Stimulated activated CD8-positive, alpha-beta memory T cell treated with anti-CD3 and anti-CD28 coated beads, Interleukin-4, amount 100 ng/mL, for 4 hours (primary cell): ENCODE results near the gene KHDRBS1.
"Not testable (repeated sequence)": the region's sequence is repeated elsewhere in the genome, so short reads cannot be mapped to it uniquely, and the experiment has no call there.

Source experiments
- DNase-seq, 2 donors: peaks; one replicate each; pipeline ENCODE4 v3.0.0-alpha.2; 2020; ENCODE audit warnings: low read depth in 2 of 2, low spot score in 1 of 2

The KHDRBS1 gene, protein sequence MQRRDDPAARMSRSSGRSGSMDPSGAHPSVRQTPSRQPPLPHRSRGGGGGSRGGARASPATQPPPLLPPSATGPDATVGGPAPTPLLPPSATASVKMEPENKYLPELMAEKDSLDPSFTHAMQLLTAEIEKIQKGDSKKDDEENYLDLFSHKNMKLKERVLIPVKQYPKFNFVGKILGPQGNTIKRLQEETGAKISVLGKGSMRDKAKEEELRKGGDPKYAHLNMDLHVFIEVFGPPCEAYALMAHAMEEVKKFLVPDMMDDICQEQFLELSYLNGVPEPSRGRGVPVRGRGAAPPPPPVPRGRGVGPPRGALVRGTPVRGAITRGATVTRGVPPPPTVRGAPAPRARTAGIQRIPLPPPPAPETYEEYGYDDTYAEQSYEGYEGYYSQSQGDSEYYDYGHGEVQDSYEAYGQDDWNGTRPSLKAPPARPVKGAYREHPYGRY

DNA sequence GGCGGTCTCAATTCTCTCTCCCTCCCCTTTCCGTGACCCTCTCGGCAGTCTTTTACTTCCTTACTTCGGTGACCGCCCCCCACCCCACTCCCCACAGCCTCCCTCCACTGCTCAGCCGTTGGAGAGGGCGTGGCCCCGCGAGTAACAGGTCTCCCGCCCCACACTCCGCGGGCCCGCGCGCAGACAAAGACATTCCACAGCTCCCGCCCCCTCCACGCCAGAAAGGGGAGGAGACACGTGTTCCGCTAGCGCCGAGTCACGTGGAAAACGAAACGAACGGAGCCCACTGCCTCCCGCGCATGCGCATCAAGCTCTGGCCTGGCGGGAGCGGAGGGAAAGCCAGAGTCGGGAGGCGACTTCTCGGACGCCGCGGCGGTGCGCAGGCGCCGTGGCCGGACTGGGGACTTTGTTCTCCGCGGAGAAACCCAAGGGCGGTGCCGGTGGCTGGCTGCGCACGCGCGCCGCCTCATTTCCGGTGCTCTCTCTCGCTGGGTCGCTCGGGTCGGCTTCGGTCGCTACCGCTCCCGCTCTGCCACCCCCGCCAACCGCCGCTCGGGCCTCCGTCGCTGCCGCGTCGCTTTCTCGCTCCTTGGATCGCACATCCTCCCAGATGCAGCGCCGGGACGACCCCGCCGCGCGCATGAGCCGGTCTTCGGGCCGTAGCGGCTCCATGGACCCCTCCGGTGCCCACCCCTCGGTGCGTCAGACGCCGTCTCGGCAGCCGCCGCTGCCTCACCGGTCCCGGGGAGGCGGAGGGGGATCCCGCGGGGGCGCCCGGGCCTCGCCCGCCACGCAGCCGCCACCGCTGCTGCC, at the start of gene KHDRBS1:
TSS of gene KHDRBS1 (plus strand) at position 483 of the 813 bp plus-strand sequence. CDS start at position 611, 128 bp downstream.
- DNase-seq = peak; percentile 93 to 98

DNA sequence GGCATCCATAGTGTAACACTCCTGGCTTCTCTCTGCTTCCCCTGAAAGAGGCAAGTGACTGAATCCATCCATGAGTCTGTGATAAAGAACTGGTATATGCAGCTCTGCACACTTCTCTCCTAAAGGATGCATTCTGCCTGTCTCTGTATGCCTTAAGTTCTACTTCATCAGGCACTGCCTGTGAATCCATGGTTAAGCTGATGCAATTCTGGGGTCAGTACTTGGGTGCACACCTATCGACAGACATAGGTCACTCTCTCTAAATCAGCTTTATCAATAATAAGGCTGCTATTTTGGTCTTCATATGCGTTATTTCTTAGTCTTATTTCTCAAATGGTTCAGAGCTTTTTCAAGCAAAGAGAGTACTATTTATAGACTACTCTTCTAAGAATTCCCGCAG, 42.8 kb upstream of the KHDRBS1 start:
- no peak for DNase-seq

DNA sequence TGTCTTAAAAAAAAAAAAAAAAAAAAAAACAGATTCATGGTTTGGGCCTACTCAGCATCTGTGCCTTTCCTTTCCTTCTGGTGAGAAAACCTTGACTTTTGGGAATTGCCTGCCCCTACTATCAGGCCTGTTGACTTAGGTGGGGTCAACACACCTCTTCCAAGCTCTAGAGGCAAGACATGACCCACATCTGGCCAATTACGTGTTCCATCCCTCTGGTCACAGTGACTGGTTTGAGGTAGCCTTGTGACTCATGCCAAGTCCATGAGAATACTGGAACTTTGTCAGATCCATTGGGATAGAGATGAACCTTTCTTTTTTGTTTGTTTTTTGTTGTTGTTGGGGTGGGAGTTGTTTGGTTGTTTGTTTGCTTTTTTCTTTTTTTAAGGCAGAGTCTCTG, 37.3 kb upstream of the KHDRBS1 start:
- no peak for DNase-seq

DNA sequence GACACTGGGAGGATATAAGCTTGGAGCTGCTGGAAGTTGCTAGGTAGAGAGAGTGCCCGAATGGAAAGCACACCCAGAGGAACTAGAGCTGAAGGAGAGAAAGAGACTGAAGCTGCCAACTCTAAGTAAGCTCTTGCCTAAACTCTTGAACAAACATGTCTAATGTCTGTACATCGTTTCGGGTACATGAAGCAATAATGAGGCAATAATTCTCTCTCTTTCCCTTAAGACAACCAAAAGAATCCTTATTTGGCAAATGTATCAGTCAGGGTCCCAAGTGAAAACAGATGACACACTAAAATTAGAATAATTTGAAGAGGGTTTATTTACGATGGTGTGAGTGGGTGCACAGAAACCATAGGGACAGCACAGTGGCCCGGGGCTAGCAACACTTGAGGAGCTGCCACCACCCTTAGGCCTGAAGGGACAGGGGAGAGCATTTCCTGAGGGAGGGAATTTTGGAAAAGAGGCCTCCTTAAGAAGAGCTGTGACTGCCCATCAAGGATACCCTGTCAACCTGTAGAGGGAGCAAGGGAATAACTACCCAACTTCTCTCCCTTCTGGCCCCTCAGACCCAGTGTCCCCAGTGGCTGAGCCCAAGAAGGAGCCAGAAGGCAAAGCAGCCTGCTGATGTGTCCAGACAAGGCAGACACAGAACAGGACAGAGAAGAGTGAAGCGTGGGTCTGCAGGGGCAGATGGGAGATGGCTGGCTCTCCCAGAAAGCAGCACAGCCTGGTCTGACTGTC, 36.1 kb upstream of the KHDRBS1 start:
- no peak for DNase-seq

DNA sequence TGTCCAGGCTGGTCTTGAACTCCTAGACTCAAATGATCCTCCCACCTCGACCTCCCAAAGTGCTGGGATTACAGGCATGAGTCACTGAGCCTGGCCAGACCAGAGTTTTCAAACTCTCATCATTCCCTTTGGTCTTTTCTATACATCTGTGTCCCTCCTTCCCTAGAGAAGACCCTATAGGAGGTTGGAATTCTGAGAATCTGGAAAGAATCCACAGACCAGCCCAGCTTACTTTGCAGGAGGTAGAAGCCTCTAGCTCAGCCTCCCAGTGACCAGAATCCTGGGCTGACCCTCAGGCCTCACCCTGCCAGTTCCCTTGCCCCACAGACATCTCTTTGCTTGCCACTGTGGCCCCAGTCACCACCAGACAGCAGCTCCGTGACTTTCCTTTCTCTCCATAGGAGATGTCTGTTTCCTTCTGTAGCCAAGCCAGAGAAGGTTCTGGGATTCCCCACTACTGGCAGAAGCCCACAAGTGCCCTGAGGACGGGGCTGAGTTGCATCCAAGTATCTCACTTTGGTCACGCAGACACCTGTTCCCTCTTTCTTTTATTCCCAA, 34.7 kb upstream of the KHDRBS1 start:
- no peak for DNase-seq

DNA sequence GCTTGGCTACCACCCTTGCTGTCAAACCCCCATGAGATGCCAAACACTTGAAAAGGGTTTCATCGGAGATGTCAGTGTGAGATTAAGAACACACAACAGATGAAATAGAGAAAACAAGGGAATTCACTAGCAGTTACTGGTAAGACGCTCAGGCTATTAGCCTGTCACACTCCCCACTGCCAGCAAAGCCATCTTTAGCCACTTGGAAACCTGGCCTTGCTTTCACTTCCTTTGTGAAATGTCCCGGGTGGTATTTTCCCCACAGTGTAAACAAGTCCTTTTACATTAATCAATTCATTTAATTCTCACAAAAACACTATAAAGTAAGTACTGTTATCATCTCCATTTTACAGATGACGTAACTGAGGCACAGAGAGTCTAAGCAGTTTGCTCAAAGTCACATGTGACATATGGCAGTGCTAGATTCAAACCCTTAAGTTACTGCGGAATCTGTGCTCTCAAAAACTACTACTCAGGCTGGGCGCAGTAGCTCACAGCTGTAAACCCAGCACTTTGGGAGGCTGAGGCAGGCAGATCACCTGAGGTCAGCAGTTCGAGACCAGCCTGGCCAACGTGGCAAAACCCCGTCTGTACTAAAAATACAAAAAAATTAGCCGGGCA, 32.7 kb upstream of the KHDRBS1 start:
- no peak for DNase-seq

DNA sequence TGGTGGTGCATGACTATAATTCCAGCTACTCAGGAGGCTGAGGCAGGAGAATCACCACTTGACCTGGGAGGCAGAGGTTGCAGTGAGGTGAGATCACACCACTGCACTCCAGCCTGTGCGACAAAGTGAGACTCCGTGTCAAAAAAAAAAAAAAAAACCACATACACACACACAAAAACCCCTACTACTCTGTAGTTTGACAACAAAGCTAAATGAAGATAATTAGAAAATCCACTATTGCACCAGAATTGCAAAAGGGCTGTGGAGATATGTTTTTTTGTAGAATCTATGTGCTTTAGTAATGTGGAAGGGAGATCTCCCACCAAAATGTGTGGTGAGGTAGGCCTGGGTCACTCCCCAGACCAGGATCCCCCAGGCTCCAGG, 32.2 kb upstream of the KHDRBS1 start:
- no peak for DNase-seq

DNA sequence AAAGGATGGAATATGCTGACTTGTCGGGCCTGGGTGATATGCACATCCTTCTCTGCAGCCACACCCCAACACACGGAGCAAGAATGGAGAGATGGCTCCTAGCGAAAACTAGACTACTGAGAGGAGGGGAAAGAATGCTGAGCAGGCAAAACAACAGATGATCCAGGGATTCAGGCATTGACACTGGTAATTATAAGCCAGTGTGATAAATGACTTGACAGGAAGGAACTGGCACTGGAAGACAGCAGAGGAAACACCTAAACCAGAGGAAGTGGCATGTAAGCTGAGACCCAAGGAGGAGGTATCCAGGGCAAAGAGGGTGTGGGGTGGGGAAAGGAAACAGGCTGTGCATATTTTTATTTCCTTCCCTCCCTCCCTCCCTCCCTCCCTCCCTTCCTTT, 31.7 kb upstream of the KHDRBS1 start:
- no peak for DNase-seq

DNA sequence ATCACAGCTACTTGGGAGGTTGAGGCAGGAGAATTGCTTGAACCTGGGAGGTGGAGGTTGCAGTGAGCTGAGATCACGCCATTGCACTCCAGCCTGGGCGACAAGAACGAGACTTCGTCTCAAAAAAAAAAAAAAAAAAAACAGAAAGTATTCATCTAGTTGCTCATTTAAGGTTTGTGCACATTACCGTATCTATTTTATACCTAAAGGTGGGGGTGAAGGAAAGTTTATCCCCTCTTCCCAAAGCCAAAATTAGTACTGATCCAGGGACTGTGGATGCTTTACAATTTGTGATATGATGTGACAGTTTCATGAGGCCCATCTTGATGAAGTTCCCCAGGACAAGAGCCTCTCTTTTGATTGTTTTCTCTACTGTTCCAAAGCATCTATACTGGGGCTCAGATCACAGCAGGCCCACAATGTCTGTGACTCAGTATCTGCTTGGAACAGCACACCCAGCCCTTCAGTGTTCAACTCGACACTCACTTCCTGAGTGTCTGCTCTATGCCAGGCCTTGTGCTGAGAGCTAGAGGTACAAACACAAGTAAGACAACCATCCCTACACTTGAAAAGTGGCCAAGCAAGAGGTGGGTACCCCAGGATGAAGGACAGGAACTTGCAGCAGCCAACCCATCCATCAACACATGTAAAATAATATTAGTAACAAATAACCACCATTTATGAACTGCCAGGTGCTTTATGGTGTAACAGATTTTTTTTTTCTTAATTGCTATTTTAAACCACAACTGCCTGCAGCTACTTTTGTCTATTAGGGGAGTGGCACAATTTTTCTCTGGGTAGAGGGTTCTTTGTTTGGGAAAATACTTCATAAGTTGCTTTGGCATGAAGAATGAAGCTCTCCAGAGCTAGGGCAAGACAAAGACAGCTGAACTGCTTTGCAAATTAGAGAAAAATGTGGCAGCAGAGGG, 29.0 kb upstream of the KHDRBS1 start:
- DNase-seq = no peak

DNA sequence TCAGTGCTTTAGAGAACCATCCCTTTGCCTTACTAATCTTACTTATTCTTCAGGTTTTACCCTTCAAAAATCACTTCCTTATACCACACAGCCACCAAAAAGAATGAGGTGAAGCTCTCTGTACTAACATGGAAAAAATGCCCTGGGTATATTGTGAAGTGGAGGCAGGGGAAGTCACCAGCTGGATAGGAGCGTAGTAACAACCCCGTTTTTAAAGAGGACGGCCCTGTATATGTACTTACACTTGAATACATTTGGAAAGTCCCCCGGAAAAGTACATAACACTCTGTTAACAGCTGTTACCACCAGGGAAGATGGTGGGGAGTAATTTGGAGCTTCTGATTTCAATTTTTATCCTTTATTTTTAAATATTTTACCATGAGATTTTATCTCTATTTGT, 28.2 kb upstream of the KHDRBS1 start:
- DNase-seq = no peak

DNA sequence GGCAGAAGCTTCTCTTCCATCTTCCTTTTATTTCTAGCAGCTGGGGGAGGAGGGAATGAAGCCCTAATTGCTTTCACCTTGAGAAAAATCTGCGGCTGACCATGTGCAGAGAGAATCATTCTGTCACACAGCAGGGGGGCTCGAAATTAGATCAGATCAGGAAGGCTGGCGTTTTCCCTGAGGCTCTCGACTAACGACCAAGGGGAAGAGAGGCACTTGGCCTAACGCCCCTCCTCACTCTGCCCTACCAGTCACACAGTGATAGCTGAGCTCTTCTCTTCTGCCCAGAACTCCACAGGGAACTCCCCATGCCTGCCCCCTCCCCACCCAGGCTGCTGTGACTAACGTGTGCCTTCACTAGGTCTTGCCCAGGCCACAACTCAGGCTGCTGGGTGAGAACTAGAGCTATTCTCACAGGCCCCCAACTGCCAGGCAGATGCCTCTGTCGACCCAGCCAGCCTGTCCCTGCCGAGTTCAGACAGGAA, 26.5 kb upstream of the KHDRBS1 start:
- DNase-seq = no peak

DNA sequence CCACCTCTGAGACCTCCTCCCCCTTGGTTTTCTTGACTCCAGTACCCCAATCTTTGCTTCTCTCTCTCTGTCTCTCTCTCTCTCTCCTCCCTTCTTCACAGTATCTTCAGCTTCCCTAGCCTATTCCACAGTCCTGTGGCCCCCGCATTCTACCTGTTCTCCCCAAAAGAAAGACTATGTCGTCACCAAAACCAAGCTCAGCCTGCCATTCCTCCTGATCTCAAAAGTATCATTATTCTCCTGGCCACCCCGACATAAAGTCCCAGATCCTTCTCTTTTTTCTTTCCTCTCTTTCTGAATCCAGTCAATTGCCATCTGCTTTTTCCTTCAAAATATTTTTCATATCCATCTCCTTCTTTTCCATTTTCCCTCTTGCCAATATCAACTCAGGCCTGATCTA, 23.7 kb upstream of the KHDRBS1 start:
- DNase-seq = no peak

DNA sequence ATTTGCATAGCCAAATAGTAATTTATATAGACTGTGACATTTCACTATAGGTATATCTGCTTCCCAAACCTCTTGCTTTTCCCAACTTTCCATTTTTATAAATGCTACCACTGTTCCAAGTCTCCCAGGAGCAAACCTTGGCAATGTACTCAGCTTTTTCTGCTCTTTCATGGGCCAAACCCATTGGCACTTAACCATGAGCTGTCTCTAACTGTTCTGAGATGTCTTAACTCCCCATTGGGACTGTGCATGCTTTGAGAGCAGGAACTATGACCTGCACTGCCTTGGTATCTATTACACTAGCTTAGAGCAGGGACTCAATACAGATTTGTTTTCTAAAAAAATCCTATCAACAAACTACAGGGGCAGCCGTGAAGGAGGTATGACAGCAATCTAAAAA, 22.5 kb upstream of the KHDRBS1 start:
- DNase-seq = no peak

DNA sequence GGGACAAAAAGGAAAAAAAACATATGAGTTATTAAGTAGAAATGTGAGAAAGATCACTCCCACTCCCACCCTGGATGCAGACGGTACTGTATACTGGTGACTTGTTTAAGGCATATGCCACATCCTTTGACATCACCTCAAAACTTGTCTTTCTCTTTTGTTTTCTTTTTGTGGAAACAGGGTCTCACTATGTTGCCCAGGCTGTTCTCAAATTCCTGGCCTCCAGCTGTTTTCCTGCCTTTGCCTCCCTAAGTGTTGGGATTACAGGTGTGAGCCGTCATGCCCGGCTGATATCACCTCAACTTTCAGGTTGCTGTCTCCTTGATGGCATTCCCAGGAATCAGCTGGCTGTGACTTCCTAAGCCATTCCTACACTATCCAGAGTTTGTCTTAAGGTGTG, 18.4 kb upstream of the KHDRBS1 start:
- no peak for DNase-seq

DNA sequence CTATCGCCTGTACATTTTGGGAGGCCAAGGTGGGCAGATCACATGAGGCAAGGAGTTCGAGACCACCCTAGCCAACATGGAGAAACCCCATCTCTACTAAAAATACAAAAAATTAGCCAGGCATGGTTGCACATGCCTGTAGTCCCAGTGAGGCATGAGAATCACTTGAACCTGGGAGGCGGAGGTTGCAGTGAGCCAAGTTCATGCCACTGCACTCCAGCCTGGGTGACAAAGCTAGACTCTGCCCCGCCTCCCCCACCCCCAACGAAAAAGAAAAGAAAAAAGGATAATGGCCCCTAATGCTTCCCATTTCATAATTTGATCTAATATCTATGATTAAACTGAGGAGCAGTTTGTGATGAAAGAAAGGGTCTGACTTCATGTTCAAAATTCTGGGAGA, 17.5 kb upstream of the KHDRBS1 start:
- DNase-seq = not testable (repeated sequence)

DNA sequence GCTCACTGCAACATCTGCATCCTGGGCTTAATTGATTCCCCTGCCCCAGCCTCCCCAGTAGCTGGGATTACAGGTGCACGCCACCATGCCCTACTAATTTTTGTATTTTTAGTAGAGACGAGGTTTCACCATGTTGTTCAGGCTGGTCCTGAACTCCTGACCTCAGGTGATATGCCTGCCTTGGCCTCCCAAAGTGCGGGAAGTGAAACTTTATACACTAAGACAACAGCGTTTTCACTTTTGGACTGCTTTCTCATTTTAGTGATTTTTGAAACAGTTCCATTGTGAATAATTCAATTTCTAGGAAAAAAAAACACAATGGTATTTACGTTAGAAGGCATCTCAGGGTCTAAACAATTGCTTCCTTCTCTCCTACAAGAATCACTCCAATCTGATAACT, 11.8 kb upstream of the KHDRBS1 start:
- DNase-seq = no peak

DNA sequence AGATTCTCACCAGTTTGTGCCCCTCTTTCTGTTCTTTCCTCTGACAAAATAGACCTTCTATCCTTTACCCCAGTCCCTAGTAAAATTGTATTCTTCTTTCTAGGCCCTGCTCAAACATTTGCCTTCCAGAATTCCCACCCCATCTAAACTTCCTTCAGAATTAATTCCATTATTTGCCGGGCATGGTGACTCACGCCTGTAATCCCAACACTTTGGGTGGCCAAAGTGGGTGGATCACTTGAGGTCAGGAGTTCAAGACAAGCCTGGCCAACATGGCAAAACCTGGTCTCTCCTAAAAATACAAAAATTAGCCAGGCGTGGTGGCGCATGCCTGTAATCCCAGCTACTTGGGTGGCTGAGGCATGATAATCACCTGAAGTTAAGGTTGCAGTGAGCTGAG, 11.4 kb upstream of the KHDRBS1 start:
- DNase-seq = not testable (repeated sequence)

DNA sequence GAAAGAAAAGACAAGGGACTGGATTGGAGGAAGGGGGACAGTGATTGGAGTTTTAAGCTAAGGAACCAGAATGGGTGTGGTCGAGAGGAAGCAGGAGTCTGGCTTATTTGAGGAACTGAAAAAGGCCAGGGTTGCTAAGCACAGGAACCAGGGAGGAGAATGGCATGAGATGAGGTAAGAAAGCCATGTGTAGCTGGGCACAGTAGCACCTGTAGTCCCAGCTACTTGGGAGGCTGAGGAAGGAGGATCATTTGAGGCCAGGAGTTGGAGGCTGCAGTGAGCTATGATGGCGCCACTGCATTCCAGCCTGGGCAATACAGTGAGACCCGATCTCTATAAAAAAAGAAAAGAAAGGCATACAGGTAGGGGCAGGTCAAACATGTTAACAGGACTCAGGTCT, 8.1 kb upstream of the KHDRBS1 start:
- DNase-seq = no peak

DNA sequence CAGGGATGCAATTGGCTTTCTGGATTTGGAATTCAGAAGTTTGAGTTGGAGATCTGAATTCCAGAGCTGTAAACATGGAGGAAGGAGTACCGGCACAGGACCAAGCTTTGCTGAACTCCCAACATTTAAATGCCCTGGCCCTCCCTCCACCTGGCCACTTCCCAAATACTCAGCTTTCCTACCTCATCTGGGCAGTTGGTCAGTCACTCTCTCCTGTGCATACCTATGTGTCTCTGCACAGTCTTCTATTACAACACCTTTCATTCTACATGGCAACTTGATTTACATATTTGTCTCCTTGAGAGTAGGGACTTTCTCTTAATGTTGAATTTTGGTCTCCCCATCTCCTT, 6.1 kb upstream of the KHDRBS1 start:
- DNase-seq = no peak

DNA sequence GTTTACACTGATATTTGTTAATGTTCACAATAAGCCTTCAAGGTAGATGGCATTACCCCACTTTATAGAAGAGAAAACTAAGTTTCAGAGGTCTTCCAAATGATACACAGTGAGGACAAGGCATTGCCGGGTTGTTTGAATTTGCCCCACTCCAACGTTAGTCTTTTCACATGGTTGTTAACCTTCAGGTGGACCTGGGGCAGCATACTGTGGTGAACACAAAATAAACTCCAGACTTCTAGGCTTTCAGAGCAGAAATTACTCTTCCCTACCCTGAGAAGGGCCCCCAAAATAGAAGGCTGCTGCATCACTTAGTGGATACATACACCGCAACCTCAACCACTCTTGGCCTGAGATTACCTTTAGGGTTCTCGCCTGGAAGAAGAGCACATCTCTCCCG, 3.4 kb upstream of the KHDRBS1 start:
- DNase-seq = no peak
